Right lobe of liver (tissue), 4 donors: Measurements from ENCODE around the gene CNTN5.

Experiments
- CTCF ChIP-seq, 4 donors: fragments of 200-600 bp in 3 of 4; fragments of 450-650 bp in 1 of 4; IDR thresholded peaks; one replicate each; pipeline versions ENCODE4 v1.5.1 to v1.8.0; 2016 to 2022; ENCODE audit warnings: antibody characterized with exemption in 4 of 4, mild to moderate bottlenecking in 2 of 4
- POLR2A ChIP-seq: fragments of 450-650 bp; IDR thresholded peaks from one replicate; pipeline ENCODE4 v1.6.1; 2017; ENCODE audit warnings: antibody characterized with exemption, mild to moderate bottlenecking
- donor health status: DM: no; HTN: no; CAD: no.
- donor health status: DM: no; HTN: no; CAD: no.
- donor health status: DM: no; HTN: yes; CAD: no.

GRCh38 chr11:100224541-100225034, 1203.8 kb downstream of the CNTN5 start:
- no peak for TF ChIP-seq CTCF (IDR thresholded peaks at IDR 0.05)
- no peak for TF ChIP-seq POLR2A
